Fibroblast of the aortic adventitia (primary cell): ENCODE measurements around the gene RAX. TPM values are rescaled to one million over a fixed set of nuclear protein-coding genes. Genes with fewer than 3 reads are reported as not detected.

Experiments used
- DNase-seq: peaks from one replicate; pipeline ENCODE4 v3.0.0-alpha.2; 2010; ENCODE audit warnings: low read depth
- H3K4me3 ChIP-seq: 2 replicates; pipeline ENCODE4 v1.5.1; 2011; ENCODE audit warnings: low read depth, mild to moderate bottlenecking, control low read depth, low read length, moderate library complexity
- total RNA-seq: library from RNA; depleted of rRNA; stranded (reverse); fragments of >200 nt; gene quantifications from 2 replicates; pipeline ENCODE4 v1.2.3, GENCODE V29; 2012; ENCODE audit warnings: low replicate concordance
- TF ChIP-seq, protein P1 (sequence below): IDR thresholded peaks from 2 replicates; pipeline ENCODE4 v1.5.1; 2011; ENCODE audit warnings: mild to moderate bottlenecking, low read length, control low read depth, inconsistent platforms; ENCODE audit not compliant: insufficient read depth

The RAX gene
- total RNA-seq, 1 donor: not detected

DNA sequence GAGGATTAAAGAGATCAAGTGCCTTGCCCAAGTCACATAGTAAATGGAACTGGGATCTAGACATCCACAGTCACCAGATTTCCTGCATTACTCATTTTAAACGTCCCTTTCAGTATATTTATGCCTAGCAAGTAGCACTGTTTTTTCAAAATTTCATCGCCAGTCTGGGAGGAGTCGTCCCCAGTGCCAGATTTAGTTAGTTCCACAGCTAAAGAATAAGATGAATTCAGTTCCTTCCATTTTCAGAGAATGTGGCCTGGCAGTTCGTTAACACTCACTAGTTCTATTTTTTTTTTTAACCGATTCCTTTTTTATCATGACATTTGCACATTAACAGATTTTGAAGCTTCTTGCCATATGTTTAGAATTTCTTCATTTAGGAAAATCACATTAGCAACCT lies 42.1 kb downstream of the RAX start:
- no peak overlapping the region for H3K4me3 ChIP-seq
- no peak for DNase-seq
- TF ChIP-seq, protein P1, sequence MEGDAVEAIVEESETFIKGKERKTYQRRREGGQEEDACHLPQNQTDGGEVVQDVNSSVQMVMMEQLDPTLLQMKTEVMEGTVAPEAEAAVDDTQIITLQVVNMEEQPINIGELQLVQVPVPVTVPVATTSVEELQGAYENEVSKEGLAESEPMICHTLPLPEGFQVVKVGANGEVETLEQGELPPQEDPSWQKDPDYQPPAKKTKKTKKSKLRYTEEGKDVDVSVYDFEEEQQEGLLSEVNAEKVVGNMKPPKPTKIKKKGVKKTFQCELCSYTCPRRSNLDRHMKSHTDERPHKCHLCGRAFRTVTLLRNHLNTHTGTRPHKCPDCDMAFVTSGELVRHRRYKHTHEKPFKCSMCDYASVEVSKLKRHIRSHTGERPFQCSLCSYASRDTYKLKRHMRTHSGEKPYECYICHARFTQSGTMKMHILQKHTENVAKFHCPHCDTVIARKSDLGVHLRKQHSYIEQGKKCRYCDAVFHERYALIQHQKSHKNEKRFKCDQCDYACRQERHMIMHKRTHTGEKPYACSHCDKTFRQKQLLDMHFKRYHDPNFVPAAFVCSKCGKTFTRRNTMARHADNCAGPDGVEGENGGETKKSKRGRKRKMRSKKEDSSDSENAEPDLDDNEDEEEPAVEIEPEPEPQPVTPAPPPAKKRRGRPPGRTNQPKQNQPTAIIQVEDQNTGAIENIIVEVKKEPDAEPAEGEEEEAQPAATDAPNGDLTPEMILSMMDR: no peak

DNA sequence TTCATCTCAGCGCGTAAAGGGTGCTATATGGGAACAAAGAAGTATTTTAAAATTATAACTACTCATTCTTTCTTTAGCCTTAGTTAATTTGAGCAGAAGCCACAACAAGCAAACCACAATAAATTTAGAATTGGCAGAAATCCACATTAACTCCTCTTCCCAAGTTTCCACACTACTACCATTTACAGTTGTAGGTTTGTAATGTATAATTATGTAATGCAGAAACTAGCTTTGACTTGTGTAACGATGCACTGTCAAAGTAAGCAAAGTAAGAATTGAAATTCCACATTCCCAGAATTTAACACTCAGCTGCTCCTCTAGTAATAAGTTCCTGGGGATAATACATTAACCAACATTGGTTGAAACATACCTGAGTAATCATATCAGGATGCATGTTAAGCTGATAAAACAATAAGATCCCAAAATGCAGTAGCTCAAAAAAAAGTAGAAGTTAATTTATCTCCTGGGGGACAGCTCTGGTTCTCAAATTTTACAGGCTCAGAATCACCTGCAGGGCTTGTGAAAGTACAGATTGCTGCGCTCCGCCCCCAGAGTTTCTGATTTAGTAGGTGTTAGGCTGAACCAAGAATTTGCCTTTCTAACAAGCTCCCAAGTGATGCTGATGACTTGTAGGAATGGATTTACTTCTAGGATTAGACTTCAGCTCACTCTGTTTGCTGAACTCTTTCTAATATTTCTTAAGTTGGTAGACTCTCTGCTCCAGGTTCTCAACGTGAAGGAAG lies 43.4 kb downstream of the RAX start:
- DNase-seq: no peak
- TF ChIP-seq, protein P1: no peak
- H3K4me3 ChIP-seq: no peak overlapping the region

DNA sequence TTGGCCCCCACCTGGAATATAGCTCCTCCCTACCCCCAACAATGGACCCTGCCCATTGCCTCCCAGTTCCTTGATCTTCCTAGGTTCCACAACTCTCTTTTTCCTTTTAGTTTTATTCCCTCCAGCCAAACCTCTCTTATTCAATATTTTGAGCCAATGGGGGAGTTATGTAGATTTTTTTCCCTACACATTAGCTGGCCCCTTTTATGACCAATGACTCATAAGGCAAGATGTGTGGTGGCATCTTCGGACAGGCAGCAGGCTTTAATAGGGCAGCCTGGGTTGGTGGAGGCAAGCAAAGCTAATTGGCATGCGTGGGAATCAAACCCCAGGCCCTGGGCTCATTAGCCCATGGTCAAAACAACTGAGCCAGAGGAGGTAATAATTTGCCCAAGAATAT lies 44.1 kb downstream of the RAX start:
- H3K4me3 ChIP-seq: no peak overlapping the region
- TF ChIP-seq, protein P1: no peak
- DNase-seq: no peak

DNA sequence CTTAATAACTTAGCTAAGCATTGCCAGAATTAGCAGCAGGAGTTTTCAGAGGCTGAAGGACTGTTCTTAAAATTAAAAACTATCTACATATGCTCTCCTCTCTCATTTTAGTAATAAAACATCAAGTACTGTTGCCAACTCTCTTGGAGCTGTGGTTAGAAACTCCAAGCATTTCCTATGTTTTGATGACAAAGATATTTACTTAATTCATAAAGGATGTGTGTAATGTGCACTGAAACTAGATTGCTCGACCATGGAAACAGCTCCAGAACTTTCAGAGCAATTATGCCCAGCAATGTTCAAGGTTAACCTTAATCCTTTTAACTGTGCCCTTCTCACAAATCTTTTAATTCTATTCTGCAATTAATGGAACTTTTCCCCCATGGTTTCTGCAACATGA lies 44.9 kb downstream of the RAX start:
- TF ChIP-seq, protein P1: no peak
- no peak for DNase-seq
- H3K4me3 ChIP-seq: no peak overlapping the region

DNA sequence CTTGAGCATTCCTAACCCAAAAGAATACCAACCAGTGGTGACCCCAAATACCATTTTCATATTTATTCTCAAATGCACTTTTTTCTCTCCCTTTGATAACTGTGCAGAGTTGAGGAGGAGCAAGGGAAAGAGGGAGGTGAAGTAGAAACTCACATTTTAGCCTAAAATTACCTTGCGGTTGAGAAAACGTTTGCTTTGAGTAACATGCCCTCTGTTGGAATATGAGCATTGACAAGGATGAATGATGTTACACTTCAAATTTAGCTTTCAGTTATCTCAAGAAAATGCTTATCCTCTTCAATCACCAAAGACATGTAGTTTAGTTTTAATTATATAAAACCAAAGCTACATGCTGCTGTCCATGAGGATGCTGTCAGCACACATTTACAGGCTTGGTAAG lies 50.9 kb downstream of the RAX start:
- H3K4me3 ChIP-seq: no peak overlapping the region
- TF ChIP-seq, protein P1: no peak
- DNase-seq: no peak

DNA sequence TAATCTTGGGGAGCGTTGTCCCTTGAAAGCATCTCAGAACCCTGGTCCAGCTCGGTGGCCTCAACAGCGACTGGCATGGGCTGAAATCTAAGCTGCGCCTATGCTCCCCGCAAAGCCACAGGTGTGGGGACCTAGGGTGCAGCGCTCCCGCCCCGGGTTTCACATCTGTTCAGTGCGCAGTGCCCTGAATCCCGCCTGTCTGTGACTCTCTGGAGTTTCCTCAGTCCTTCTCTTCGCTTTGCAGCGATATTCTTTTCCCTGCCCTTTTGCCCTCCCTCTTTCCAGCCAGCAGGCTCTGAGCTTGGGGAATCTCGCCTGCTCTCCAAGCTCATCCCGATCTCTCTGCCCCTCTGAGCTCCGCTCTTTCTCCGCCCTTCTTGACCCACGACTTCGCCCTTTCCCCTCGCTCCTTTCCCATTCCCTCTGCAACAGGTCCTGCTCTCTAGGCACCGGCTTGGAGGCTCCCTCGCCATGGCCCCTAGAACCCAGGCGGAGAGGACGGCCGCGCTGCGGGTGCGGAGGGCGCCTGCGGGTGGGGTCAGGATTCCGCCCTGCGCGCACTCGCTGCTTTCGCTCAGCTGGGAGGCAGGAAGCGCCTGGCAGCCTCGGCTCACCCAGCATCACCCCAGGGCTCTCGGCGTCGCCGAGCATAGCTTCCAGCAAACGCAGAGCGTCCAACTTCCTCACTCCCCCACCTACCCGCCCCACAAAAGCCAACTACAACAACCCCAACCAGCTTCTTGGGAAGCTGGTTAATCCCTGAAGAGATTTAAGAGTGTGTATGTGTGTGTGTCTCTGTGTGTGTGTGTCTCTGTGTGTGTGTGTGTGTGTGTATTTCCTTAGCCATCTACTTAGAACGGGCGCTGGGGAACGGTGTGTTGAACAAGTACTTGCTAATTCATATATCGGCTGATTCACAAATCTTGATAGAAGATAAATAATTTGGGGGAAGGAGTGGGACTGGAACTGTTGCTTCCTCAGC lies 52.2 kb downstream of the RAX start:
- TF ChIP-seq, protein P1: no peak
- no peak for DNase-seq
- no peak overlapping the region for H3K4me3 ChIP-seq
